CD4-positive, CD25-positive, alpha-beta regulatory T cell (primary cell): ENCODE results near the gene NKIRAS1. TPM values are rescaled to one million over a fixed set of nuclear protein-coding genes. Genes with fewer than 3 reads are reported as not detected.

Experiments
- polyA plus RNA-seq, 4 donors: library from polyadenylated mRNA; unstranded; fragments of 300-500 nt; fragmentation: Illumina TruSeq; gene quantifications; one replicate each; pipeline ENCODE4 v1.2.3, GENCODE V29; 2021
- total RNA-seq: library from RNA; stranded (reverse); gene quantifications from one replicate; pipeline ENCODE4 v1.2.3, GENCODE V29; 2022

The NKIRAS1 gene
- total and polyA plus RNA-seq, 5 donors from 2014 or later, result 2.1 to 5.8 (median 4.0) TPM

Other genes starting within 250 kb of the NKIRAS1 start
- gene UBE2E1, start 111.0 kb downstream of the NKIRAS1 start, total RNA-seq, result 65.3 TPM
- gene UBE2E1, start 111.0 kb downstream of the NKIRAS1 start, polyA plus RNA-seq, result 10 to 100 TPM in 2 of 4 donors, 1 to 10 TPM in 2; 6.2 to 21.2 (median 10.6) TPM
- gene RPL15, start 142 bp upstream of the NKIRAS1 start, total RNA-seq, result 1,532 TPM
- gene RPL15, start 142 bp upstream of the NKIRAS1 start, polyA plus RNA-seq, result 1,000 to 10,000 TPM; 3,663 to 5,496 (median 4,603) TPM
- 113 TPM for gene NR1D2, start 28.3 kb upstream of the NKIRAS1 start, total RNA-seq
- gene NR1D2, start 28.3 kb upstream of the NKIRAS1 start, polyA plus RNA-seq, result 10 to 100 TPM; 35.9 to 47.5 (median 43.9) TPM